Transverse colon (tissue), 4 donors: Measurements from ENCODE around the gene GRAMD2B. TPM values are rescaled to one million over a fixed set of nuclear protein-coding genes. Genes with fewer than 3 reads are reported as not detected.

Source experiments
- DNase-seq: peaks from one replicate; pipeline ENCODE4 v3.0.0-alpha.2; 2019
- H3K27ac ChIP-seq, 4 donors: fragments of 200-600 bp; sonication (generic); 2 replicates each; pipeline ENCODE4 v1.5.1; 2016 to 2018; ENCODE audit warnings: inconsistent platforms in 4 of 4
- H3K27me3 ChIP-seq: fragments of 200-600 bp; sonication (generic); 2 replicates; pipeline ENCODE4 v1.5.1; 2017; ENCODE audit warnings: inconsistent platforms
- H3K36me3 ChIP-seq, 4 donors: fragments of 200-600 bp; sonication (generic); 2 replicates each; pipeline ENCODE4 v1.5.1; 2017 to 2019; ENCODE audit warnings: inconsistent platforms in 4 of 4
- H3K4me1 ChIP-seq, 4 donors: fragments of 200-600 bp; sonication (generic); 2 replicates each; pipeline ENCODE4 v1.5.1; 2017 to 2020; ENCODE audit warnings: inconsistent platforms in 4 of 4
- H3K4me3 ChIP-seq, 4 donors: fragments of 200-600 bp; sonication (generic); 1 replicate in 1 of 4; 2 replicates in 3 of 4; pipeline versions ENCODE4 v1.5.1 to v1.6.1; 2017 to 2019; ENCODE audit warnings: inconsistent platforms in 4 of 4
- H3K9me3 ChIP-seq, 2 donors: fragments of 200-600 bp; sonication (generic); 2 replicates each; pipeline ENCODE4 v1.5.1; 2017 to 2019; ENCODE audit warnings: inconsistent platforms in 2 of 2
- EP300 ChIP-seq: sonication (generic); formaldehyde crosslinking; IDR thresholded peaks from one replicate; pipeline ENCODE4 v1.6.1; 2017; ENCODE audit warnings: antibody characterized with exemption, low read depth
- POLR2A ChIP-seq: fragments of 450-650 bp; IDR thresholded peaks from one replicate; pipeline ENCODE4 v1.6.1; 2016; ENCODE audit warnings: antibody characterized with exemption, mild to moderate bottlenecking, moderate library complexity
- POLR2AphosphoS5 ChIP-seq, 3 donors: sonication (generic); formaldehyde crosslinking; IDR thresholded peaks; one replicate each; pipeline ENCODE4 v1.6.1; 2016; ENCODE audit warnings: antibody characterized with exemption in 3 of 3
- WGBS, 2 donors: methylation state at CpG; one replicate each; pipeline ENCODE4 v1.1.5; 2018; ENCODE audit warnings: low coverage in 1 of 2; 5-methylcytosine and 5-hydroxymethylcytosine counted together
- in situ Hi-C, 4 donors: fragments of 200-750 bp; cut with MboI; loops; one replicate each; pipeline versions ENCODE4 v1.15.0 to v1.15.1; 2017; ENCODE audit warnings: low sequenced_read_pairs in 3 of 4, low pct_ligation_motif_present in 1 of 4, low pct_unique_long_range_greater_than_20kb in 1 of 4
- intact Hi-C: fragments of 100-400 bp; cut with DNase I; formaldehyde crosslinking; loops from one replicate; pipeline ENCODE4 v1.15.1; 2023; ENCODE audit warnings: low total_unique reads
- total RNA-seq, 4 donors: library from RNA; depleted of rRNA; stranded (reverse); fragments of >200 nt; gene quantifications; one replicate each; pipeline ENCODE4 v1.1.0, GENCODE V29; 2016
- TF ChIP-seq, protein P1 (sequence below), 5 experiments: fragments of 200-600 bp in 3 of 5; fragments of 450-650 bp in 2 of 5; sonication (generic) in 3 of 5; IDR thresholded peaks; 1 replicate in 2 of 5; 2 replicates in 3 of 5; pipeline ENCODE4 v1.5.1; 2016 to 2017; ENCODE audit warnings: antibody characterized with exemption in 5 of 5, inconsistent platforms in 3 of 5, mild to moderate bottlenecking in 2 of 5, moderate library complexity in 1 of 5

The GRAMD2B gene
- total RNA-seq, 4 donors from 2014 or later: 93.9 to 191 (median 161) TPM

DNA sequence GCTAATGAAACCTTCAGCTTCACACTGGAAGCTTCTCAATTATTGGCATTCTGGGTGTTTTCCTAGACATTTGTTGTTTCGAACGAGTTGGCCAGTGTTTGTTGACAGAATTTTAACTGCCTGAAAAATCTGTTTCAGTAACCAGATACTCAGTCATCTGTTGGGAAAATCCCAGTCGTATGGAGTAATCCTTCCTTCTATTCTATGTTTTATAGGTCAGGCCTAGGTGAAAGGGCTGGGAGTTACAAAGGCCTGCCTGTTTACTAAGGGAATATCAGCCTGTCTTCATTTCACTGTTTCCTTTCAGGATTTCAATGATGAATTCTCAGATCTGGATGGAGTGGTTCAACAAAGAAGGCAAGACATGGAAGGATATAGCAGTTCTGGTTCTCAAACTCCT, 59.9 kb downstream of the GRAMD2B start:
- TF ChIP-seq POLR2AphosphoS5 (IDR thresholded peaks at IDR 0.05) (no peak), POLR2A (no peak), EP300 (no peak)
- TF ChIP-seq, protein P1, sequence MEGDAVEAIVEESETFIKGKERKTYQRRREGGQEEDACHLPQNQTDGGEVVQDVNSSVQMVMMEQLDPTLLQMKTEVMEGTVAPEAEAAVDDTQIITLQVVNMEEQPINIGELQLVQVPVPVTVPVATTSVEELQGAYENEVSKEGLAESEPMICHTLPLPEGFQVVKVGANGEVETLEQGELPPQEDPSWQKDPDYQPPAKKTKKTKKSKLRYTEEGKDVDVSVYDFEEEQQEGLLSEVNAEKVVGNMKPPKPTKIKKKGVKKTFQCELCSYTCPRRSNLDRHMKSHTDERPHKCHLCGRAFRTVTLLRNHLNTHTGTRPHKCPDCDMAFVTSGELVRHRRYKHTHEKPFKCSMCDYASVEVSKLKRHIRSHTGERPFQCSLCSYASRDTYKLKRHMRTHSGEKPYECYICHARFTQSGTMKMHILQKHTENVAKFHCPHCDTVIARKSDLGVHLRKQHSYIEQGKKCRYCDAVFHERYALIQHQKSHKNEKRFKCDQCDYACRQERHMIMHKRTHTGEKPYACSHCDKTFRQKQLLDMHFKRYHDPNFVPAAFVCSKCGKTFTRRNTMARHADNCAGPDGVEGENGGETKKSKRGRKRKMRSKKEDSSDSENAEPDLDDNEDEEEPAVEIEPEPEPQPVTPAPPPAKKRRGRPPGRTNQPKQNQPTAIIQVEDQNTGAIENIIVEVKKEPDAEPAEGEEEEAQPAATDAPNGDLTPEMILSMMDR (IDR thresholded peaks at IDR 0.05): no peak
- WGBS, 2 donors: 45 to 54% methylated on average over 3 of the region's 3 CpGs
- H3K27me3 ChIP-seq: no peaks in the 10 kb centered on the region
- H3K9me3 ChIP-seq: no peaks in the 10 kb centered on the region
- peaks cover 0 to 56% (median 27%) of the 10 kb centered on the region in 4 donors for H3K36me3 ChIP-seq
- in situ Hi-C loops: no loop called here
- H3K4me1 ChIP-seq: peaks cover 0 to 8% (median 2%) of the 10 kb centered on the region in 4 donors
- no peak overlapping the region for H3K4me3 ChIP-seq
- H3K27ac ChIP-seq: peak overlapping the region in 2 of 4 donors; percentile 16 to 47
- intact Hi-C loops: no loop called here
- no peak for DNase-seq

GRCh38 chr5:126484253-126484652, 61.0 kb downstream of the GRAMD2B start:
- intact Hi-C loops (no loop called here), in situ Hi-C loops (no loop called here)
- H3K36me3 ChIP-seq: peaks cover 0 to 66% (median 25%) of the 10 kb centered on the region in 4 donors
- H3K9me3 ChIP-seq: no peaks in the 10 kb centered on the region
- no peaks in the 10 kb centered on the region for H3K27me3 ChIP-seq
- no peak for DNase-seq
- no peak overlapping the region for H3K27ac ChIP-seq
- peaks cover 0 to 11% (median 2%) of the 10 kb centered on the region in 4 donors for H3K4me1 ChIP-seq
- 66 to 81% methylated on average over 2 of the region's 2 CpGs for WGBS, 2 donors
- H3K4me3 ChIP-seq: no peak overlapping the region
- TF ChIP-seq, protein P1 (IDR thresholded peaks at IDR 0.05): no peak

DNA sequence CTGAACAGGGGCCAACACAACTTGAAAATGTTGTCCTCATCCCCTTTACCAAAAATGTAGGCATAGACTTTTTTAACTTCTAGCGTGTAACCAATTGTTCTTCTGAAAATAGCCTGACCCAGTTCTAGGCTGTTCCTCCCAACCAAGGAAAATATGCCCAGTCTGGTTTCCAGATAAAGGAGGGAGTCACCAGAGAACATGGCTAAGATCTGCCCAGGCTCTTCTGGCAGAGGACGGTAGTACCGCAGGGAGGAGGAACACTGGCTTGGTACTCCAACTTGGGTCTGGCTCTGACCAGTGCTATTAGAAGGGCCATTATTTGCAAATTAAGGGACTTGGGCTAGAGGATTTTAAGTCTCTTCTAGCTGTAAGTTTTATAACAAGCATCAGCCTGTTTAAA, 63.1 kb downstream of the GRAMD2B start:
- TF ChIP-seq POLR2AphosphoS5 (IDR thresholded peaks at IDR 0.05) (no peak), POLR2A (no peak), EP300 (no peak)
- TF ChIP-seq, protein P1 (IDR thresholded peaks at IDR 0.05): no peak
- no peaks in the 10 kb centered on the region for H3K27me3 ChIP-seq
- peaks cover 0 to 11% (median 2%) of the 10 kb centered on the region in 4 donors for H3K4me1 ChIP-seq
- peaks cover 0 to 66% (median 22%) of the 10 kb centered on the region in 4 donors for H3K36me3 ChIP-seq
- 87 to 100% methylated on average over 2 to 3 of the region's 3 CpGs for WGBS, 2 donors
- H3K4me3 ChIP-seq: no peak overlapping the region
- in situ Hi-C loops: no loop called here
- intact Hi-C loops: no loop called here
- no peak for DNase-seq
- H3K9me3 ChIP-seq: no peaks in the 10 kb centered on the region
- H3K27ac ChIP-seq: no peak overlapping the region

DNA sequence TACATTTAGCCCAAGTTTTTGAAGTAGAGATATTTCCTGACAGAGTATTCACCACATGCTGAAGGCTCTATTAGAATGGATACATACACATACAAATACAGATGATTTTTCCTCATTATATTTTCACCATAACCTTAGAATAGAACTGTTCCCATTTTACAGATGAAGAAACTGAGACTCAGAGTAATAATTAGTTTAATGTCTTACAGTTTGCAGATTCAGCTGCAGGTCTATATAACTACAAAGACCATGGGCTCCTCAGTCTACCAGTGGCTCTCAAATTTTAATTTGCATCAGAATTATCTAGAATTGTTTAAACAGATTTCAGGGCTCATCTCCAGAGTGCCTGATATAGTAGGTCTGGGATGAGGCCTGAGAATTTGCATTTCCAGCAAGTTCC, 64.4 kb downstream of the GRAMD2B start:
- intact Hi-C loops (no loop called here), in situ Hi-C loops (no loop called here)
- Histone ChIP-seq H3K27me3 (no peaks in the 10 kb centered on the region), H3K36me3 (peaks cover 0 to 66% (median 22%) of the 10 kb centered on the region in 4 donors), H3K27ac (peak overlapping the region in 3 of 4 donors; percentile 28 to 39 (median 35)), H3K4me3 (no peak overlapping the region), H3K9me3 (no peaks in the 10 kb centered on the region), H3K4me1 (peaks cover 0 to 10% (median 2%) of the 10 kb centered on the region in 4 donors)
- TF ChIP-seq, protein P1 (IDR thresholded peaks at IDR 0.05): no peak
- TF ChIP-seq POLR2AphosphoS5 (IDR thresholded peaks at IDR 0.05): no peak
- TF ChIP-seq POLR2A: no peak
- no peak for TF ChIP-seq EP300
- DNase-seq: no peak
